Adrenal gland (tissue), 5 donors: ENCODE measurements around the gene LAMA2.

Experiments used
- POLR2A ChIP-seq, 2 donors: fragments of 450-650 bp; IDR thresholded peaks; one replicate each; pipeline ENCODE4 v1.6.1; 2017; ENCODE audit warnings: antibody characterized with exemption in 2 of 2, mild to moderate bottlenecking in 2 of 2, moderate library complexity in 1 of 2
- TF ChIP-seq, protein P1 (sequence below), 6 experiments: fragments of 450-650 bp in 4 of 6; fragments of 200-600 bp in 2 of 6; sonication (generic) in 1 of 6; IDR thresholded peaks; 1 replicate in 5 of 6; 2 replicates in 1 of 6; pipeline versions ENCODE4 v1.5.1 to v1.8.0; 2016 to 2021; ENCODE audit warnings: antibody characterized with exemption in 6 of 6, mild to moderate bottlenecking in 2 of 6, moderate library complexity in 1 of 6
- donor health status: DM: no; HTN: no; CAD: no.

GRCh38 chr6:129022011-129022553 is 139.1 kb downstream of the LAMA2 start:
- TF ChIP-seq, protein P1, sequence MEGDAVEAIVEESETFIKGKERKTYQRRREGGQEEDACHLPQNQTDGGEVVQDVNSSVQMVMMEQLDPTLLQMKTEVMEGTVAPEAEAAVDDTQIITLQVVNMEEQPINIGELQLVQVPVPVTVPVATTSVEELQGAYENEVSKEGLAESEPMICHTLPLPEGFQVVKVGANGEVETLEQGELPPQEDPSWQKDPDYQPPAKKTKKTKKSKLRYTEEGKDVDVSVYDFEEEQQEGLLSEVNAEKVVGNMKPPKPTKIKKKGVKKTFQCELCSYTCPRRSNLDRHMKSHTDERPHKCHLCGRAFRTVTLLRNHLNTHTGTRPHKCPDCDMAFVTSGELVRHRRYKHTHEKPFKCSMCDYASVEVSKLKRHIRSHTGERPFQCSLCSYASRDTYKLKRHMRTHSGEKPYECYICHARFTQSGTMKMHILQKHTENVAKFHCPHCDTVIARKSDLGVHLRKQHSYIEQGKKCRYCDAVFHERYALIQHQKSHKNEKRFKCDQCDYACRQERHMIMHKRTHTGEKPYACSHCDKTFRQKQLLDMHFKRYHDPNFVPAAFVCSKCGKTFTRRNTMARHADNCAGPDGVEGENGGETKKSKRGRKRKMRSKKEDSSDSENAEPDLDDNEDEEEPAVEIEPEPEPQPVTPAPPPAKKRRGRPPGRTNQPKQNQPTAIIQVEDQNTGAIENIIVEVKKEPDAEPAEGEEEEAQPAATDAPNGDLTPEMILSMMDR (IDR thresholded peaks at IDR 0.05), result no peak
- no peak for TF ChIP-seq POLR2A (IDR thresholded peaks at IDR 0.05)
